GM18909 (cell line): ENCODE measurements around the gene RAET1G.
"Not testable (repeated sequence)": the region's sequence is repeated elsewhere in the genome, so short reads cannot be mapped to it uniquely, and the experiment has no call there.

Source experiments
- ATAC-seq: cut with Tn5 transposase; IDR thresholded peaks from one replicate; pipeline ENCODE4 v1.9.1; 2021; ENCODE audit warnings: mild to moderate bottlenecking; ENCODE audit not compliant: unreplicated experiment, poor library complexity

RAET1G gene, protein sequence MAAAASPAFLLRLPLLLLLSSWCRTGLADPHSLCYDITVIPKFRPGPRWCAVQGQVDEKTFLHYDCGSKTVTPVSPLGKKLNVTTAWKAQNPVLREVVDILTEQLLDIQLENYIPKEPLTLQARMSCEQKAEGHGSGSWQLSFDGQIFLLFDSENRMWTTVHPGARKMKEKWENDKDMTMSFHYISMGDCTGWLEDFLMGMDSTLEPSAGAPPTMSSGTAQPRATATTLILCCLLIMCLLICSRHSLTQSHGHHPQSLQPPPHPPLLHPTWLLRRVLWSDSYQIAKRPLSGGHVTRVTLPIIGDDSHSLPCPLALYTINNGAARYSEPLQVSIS

DNA sequence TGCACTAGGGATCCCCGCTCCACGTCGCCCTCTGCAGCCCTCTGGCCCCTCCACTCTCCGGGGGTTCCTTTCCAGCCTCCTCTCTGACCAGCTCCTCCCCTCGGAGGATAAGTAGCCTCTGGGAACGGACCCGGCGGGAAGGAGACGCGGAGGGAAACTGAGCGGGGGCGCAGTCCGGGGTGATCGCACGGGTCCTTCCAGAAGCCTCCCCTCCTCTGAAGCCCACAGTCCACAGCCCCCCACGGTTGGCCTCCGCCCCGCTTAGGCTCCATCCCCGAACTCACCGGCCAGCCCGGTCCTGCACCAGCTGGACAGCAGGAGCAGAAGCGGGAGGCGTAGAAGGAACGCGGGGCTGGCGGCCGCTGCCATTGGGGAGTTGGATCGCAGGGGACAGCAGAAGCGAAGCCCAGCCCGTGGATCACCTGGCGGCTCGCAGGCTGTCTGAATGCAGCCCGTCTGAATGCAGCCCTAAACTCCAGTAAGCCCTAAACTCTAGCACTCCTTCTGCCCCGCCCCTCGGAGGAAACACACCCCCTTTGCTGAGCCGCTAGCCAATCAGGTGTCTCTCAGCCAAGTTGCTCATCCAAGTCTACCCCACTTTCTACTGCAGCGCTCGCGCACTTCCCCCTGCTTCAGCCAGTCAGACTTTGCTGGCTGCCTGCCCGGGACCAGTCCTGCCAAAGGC is at the start of gene RAET1G:
Gene RAET1G, minus strand, starts transcription at position 480 of the 685 bp plus-strand sequence. Its CDS starts 111 bp downstream, at position 369.
- ATAC-seq: peak; percentile 67

DNA sequence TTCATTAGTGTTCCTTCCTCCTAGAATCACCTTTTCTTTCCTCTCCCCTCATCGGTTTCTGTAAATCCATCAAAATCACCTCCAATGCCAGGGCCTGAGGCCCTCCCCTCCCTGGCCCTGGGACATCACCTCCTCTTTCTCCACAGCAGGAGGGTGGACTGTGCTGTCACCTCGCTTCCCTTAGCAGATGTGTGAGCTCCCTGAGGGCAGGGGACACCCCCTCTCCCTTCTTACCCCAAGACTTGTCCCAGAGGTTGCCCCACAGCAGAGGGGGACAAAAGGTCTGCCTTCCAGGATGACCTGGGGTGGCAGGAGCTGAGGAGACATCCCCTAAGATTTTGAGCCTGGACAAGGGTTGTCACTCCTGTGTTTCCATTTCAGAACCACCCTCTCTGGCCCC is 46.7 kb upstream of the RAET1G start:
- ATAC-seq: no peak

DNA sequence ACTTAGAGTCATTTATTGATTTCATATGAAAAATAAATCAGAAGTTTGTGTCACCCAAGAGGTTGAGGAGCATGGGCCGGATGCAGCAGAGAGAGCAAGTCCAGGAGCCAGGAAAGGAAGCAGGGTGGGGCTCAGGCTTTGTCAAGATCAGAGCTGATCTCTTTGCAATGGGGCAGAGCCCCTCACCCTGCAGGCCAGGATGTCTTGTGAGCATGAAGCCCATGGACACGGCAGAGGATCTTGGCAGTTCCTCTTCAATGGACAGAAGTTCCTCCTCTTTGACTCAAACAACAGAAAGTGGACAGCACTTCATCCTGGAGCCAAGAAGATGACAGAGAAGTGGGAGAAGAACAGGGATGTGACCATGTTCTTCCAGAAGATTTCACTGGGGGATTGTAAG is 46.0 kb upstream of the RAET1G start:
- not testable (repeated sequence) for ATAC-seq

DNA sequence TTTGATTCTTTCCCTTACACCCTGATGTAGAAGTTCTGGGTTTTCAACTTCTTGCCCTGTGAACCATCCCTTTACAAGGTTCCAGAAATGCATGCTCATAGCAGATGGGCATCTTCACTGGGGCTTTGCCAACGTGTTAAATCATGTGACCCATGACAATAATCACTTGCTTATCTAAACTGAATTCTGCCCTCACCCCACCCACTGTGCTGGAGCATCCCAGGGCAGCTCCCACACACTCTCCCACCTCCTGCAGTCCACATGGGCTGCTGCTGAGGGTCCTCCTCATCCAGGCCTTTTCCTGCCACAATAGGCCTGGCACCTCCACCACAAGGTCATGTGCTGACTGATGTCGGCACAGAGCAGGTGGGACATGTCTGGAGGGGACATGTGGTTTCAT is 45.1 kb upstream of the RAET1G start:
- ATAC-seq: not testable (repeated sequence)

DNA sequence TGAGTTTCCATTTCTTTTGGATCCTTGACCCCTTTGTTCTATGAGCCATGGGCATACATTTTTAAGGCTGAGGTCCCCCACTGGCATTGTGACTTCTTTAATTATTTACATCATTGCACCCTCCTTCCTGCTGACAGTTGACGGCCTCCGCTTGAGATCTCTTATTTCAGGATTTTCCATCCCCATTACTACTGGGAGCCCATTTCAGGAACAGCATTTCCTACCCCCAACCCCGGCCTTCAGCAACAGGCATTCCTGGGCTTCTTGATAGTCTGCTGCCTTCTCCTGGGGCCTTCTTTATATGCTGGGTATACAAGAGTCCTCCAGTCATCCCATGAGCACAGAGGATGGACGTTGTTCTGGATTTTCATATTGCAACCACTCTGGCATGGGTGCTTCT is 44.7 kb upstream of the RAET1G start:
- ATAC-seq: no peak

DNA sequence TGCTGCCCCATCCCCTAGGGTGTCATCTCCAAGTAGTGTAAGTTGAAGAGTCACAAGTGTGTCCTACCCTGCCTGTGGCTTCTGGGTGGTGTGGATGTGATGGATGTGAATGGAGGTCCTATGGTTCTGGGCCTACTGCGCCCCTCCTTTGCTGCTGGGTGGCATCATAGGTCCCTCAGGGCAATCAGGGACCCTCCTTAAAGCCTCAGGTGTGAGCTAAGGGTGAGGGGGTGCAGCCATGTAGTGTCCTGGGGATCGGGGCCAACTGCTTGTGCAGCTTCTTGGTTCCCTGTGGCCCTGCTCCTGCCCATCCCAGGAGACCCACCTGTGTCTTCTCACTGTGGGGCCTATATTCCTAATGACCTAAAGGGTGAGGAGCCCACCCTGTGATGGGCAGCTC is 43.4 kb upstream of the RAET1G start:
- not testable (repeated sequence) for ATAC-seq

DNA sequence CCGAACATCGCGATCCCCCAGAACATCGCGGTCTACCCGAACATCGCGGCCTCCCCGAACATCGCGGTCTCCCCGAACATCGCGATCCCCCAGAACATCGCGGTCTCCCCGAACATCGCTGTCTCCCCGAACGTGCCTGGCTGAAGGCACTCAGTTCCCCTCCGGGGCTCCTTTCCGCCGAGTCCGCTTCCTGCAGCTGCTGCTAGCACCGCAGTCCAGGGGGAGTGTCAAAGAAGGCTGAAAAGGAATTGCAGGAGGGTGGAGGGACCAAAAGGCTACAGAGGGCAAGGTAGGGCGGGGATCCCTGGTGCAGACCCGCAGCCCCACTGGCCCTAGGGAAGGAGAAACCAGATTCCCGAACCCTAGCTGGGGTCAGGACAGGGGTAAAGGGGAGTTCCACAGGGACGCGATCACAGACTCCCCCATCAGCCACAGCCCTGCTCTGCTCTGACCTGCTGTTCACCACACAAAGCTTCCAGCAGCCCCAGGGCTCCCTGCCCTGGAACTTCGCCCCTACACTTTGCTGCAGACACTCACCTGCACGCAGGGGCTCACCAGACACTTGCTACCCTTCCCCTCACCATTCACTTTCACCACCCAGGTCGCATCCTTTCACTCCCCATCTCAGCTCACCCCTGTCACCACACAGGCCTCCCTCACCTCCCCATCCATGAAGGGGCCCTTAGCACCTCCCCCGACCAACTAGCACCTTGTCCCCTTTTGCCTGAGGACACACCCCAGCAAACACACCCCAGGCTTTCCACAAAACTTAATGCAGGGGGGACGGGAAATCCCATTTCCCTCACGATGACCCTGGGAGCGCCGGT is 42.5 kb upstream of the RAET1G start:
- ATAC-seq: no peak

DNA sequence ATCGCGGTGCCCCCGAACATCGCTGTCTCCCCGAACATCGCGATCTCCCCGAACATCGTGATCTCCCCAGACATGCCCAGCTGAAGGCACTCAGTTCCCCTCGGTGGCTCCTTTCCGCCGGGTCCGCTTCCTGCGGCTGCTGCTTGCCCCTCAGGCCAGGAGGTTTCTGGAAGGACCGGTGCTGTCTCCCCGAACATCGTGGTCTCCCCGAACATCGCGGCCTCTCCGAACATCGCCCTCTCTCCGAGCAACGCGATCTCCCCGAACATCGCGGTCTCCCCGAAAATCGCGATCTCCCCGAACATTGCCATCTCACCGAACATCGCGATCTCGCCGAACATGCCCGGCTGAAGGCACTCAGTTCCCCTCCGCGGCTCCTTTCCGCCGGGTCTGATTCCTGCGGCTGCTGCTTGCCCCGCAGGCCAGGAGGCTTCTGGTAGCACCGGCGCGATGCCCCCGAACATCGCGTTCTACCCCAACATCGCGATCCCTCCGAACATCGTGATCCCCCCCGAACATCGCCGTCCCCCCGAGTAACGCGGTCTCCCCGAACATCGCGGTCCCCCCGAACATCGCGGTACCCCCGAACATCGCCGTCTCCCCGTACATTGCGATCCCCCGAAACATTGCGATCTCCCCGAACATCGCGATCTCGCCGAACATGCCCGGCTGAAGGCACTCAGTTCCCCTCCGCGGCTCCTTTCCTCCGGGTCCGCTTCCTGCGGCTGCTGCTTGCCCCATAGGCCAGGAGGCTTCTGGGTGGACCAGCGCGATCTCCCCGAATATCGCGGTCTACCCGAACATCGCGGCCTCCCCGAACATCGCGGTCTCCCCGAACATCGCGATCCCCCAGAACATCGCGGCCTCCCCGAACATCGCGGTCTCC is 41.6 kb upstream of the RAET1G start:
- no peak for ATAC-seq

DNA sequence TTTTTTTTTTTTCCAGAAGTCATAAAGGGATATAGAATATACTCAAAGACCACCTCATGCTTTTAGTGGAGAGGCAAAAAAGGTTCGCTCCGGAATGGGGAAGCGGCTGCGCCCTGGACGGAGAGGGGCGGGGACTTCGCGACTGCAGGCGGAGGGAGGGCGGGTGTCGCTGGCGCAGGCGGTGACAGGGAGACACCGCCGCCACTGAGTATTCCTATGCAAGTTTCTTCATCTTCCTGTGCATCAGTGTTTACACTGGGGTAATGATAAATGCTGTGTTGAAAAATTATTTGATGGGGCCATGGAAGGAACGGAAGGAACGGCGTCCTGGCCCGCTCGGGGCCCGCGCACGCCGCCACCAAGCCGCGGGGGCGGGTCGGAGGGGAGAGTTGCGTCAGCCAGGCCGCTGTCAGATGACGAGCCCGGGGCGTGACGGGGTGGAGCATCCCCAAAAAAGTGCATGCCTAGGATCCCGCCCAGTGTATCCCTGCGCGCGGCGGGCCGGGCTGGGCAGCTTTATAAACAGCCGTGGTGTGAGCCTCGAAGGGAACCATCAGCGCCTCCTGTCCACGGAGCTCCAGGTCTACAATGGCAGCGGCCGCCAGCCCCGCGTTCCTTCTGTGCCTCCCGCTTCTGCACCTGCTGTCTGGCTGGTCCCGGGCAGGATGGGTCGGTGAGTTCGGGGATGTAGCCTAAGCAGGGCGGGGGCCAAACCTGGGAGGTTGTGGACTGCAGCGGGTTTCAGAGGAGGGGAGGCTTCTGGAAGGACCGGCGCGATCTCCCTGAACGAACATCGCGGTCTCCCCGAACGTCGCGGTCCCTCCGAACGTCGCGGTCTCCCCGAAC is 40.8 kb upstream of the RAET1G start, which contains the start of gene ULBP1:
Gene ULBP1, plus strand, starts transcription at position 482 of the 846 bp plus-strand sequence. Its CDS starts 107 bp downstream, at position 589.
- peak; percentile 54 for ATAC-seq

DNA sequence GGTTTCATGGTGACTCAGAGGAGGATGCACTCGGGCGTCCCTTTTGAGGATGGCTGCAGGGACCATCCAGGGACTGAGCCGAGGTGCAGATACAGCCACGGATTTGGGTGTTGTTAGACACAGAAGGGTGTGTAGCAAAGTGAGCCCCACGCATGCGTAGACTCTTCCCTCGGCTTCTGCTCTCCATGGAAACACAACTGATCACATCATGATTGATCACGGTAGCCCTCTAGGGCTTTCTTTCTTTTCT is 40.2 kb upstream of the RAET1G start:
- ATAC-seq: no peak

DNA sequence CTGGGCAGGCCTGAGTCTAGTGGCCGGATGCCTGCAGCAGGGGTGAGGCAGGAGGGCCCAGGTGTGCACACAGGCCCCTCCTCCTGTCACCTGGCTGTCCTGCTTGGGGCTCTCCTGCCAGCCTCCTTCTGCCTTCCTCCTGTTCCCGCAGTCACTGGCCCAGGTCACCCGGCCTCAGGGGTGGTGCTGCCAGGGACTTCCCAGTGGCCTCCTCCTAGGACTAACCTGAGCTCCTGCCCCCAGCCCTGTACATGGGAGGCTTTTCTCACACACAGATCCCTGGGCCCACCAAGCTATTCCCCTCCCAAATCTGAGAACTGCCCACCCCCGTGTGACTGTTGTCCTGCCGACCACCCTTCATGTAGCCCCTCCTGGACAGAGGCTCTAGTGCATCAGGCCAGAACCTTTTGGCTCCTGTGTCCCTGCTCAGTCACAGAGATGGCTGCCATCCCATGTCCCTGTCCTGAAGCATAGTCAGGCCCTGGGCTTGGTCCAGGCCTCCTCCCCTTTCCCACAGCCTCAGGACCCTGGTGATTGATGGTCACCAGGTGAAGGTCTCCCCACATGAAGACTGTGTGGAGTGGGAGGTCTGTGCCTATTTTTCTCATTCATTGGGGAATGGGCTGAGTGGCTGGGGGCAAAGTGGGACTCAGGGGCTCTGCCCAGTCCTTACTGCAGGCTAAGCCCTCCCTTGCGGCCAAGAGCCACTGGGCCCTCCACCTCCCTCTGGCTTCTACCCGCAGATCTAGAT is 39.7 kb upstream of the RAET1G start:
- ATAC-seq: no peak

DNA sequence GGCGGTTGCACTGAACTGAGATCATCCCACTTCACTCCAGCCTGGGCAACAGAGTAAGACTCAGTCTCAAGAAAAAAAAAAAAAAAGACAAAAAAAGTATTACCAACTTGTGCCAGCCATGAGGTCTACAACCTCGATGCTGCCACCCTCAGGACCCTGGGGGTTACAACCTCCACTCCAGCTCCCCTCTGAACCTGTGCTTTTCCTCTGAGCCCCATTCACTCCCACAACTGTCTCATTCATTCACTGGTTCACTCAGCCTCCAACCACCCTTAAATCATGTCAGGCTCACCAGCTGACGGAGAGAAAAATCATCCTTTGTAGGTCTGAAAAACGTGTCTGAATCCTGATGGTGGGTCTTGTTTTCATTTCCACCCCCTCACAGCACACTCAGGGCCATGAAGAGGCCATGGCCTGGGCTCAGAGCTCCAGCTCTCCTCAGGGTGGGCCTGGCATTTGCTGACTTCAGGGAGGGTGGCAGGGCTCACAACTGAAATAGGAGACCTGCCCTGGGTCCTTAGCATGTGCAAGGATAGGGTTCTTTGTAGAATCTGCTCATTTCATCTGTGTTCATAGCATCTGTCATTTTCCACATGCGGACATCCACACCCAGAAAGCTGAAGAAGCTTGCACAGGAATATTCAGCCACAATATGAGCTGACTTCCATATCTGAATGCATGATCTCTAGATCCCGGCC is 39.0 kb upstream of the RAET1G start:
- no peak for ATAC-seq

DNA sequence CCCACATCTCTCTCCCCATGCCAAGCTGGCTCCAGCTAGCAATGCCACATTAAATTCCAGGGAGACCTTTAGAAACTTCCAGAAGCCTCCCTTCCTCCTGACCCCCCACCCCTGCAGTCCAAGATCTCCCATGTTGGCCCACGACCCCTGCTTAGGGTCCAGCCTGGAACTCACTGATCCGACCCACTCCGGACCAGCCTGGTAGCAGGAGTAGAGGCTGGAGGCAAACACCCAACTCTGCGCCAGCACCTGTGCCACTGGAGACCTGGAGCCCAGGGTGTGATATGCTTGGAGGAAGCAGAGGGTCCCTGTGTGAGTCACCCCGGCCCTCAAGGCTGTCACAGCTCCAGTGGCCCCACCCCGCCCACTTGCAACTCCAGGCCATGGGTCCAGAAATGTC is 37.6 kb upstream of the RAET1G start:
- ATAC-seq: no peak

DNA sequence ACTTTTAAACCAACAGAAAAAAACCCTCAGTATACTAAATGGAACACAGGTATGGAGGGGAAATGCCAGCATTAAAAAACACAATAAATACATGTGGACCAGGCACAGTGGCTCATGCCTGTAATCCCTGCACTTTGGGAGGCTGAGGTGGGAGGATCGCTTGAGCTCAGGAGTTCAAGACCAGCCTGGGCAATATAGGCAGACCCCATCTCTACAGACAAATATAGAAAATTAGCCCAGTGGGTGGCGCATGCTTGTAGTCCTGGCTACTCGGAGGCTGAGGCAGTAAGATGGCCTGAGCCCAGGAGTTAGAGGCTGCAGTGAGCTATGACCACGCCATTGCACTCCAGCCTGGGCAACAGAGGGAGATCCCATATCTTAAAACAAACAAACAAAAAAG is 36.9 kb upstream of the RAET1G start:
- ATAC-seq: not testable (repeated sequence)

DNA sequence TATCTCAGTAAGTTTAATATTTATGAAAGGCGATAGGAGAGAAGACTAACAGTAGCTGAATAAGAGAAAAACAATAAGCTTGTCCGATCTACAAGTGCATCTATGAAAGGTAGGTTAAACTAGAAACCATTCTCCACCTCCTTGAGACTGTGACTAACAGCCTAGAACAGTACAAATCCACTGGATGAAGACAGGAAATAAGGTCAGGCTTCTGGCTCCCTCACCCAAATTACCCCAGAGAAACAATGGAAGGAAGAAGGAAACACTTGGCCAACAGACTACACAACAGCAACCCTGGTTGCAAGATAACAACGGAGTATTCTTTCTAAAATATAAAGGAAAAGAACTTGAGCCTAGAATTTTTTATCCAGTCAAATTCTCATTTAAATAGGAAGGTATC is 35.2 kb upstream of the RAET1G start:
- ATAC-seq: not testable (repeated sequence)

DNA sequence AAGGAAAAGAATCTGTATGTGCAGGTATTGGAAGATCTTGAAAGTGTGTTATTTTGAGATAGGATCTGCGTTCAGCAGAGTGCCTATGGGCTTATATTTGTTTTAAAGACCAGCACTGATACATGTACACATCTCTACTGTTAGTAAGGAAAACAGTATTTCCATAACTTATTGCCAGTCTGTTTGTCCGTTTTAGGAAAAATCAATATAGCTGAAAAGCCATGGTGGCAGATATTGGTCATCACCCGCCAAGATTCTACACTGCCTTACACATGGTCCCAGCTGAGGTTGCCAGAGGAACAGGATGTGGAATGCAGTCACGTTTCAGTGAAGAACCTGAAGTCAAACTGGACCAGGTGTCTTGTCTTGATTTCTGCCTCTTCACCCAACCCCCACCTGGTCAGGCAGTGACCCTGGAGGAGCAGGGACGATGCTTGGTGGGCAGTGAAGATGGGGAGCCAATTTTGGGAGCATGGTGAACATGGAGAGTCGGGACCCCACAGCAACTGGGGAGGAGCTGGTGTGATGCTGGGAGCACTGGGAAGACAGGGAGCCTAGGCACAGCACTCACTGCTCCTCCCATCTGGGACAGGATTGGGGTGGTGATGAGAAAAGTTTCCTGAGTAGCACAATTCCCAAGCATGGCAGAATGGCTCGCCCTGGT is 32.9 kb upstream of the RAET1G start:
- not testable (repeated sequence) for ATAC-seq

DNA sequence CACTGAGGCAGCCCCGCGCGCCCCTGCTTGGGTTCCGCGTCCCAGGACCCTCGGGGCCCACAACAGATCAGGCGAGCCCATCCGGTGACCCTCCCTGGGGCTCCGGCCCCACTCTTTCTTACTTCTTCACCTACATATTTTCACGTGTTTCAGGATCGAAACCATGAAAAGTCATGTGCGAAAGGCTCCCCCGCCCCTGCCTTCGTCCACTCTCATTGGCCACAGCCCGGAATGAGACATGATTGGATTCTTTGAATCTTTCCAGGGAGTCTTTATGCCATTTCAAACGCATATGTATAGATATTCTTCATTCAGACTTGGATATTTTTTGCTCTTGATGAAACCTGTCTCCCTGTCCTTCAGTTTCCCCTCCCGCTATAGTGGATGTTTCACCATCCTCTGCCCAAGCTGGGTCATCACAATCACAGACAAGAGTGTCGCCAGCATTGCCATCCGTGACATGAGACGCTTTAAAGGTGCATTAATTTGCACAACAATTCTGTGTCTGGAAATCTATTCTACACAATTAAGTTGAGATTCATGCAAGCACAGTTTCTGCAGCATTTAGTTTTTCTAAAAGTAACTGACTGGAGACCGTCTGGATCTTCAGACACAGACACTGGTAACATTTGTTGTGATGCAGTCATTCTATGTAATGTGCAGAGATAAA is 32.2 kb upstream of the RAET1G start:
- ATAC-seq: not testable (repeated sequence)
